ENCODE results near the gene DIPK1C.

DNA sequence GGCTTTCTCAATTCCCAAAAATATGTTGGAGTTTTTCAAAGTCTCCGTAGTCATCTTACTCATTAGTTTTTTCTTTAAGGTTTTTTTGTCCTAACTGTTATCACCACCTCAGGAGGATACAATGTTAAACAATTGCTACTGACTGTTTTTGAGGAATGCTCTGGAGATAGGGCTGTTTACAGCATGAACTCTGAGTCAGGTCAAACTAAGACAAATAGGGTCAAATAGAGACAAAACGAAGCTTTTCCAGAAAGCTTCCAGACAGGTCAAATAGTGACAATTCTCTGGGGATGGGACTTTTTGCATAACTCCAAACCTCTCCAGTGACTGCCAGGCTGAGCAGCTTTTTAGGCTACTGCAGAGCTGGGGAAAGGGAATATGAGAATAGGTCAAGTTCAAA is 15.2 kb upstream of the DIPK1C start:
- TF ChIP-seq POLR2AphosphoS5 (IDR thresholded peaks at IDR 0.05) = no peak
- TF ChIP-seq, protein P1, sequence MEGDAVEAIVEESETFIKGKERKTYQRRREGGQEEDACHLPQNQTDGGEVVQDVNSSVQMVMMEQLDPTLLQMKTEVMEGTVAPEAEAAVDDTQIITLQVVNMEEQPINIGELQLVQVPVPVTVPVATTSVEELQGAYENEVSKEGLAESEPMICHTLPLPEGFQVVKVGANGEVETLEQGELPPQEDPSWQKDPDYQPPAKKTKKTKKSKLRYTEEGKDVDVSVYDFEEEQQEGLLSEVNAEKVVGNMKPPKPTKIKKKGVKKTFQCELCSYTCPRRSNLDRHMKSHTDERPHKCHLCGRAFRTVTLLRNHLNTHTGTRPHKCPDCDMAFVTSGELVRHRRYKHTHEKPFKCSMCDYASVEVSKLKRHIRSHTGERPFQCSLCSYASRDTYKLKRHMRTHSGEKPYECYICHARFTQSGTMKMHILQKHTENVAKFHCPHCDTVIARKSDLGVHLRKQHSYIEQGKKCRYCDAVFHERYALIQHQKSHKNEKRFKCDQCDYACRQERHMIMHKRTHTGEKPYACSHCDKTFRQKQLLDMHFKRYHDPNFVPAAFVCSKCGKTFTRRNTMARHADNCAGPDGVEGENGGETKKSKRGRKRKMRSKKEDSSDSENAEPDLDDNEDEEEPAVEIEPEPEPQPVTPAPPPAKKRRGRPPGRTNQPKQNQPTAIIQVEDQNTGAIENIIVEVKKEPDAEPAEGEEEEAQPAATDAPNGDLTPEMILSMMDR (IDR thresholded peaks at IDR 0.05 in 8 of 11, conservative IDR thresholded peaks at IDR 0.05 in 3 of 11) = no peak

All from spleen (tissue), 7 donors.